C1 segment of cervical spinal cord (tissue), 14 donors: ENCODE measurements around the gene RAB11A.

Source experiments
- DNase-seq, 14 donors: peaks; one replicate each; lab custom pipeline; 2025; lab: John Stamatoyannopoulos, UW

The RAB11A gene

GRCh38 chr15:65885668-65886218 is 16.5 kb downstream of the RAB11A start:
- DNase-seq = no peak

GRCh38 chr15:65887565-65887964 is 18.3 kb downstream of the RAB11A start:
- no peak for DNase-seq

- no peak for DNase-seq
These were observed 19.7 kb downstream of the RAB11A start for GRCh38 chr15:65888981-65889380.

GRCh38 chr15:65893060-65893459 is 23.8 kb downstream of the RAB11A start:
- no peak for DNase-seq

- DNase-seq = no peak
These were observed 26.9 kb downstream of the RAB11A start for GRCh38 chr15:65896236-65896635.

- no peak for DNase-seq
These were observed 31.2 kb downstream of the RAB11A start for GRCh38 chr15:65900488-65900887.

GRCh38 chr15:65901336-65901735 is 32.0 kb downstream of the RAB11A start:
- DNase-seq = no peak

- DNase-seq = no peak
These were observed 32.5 kb downstream of the RAB11A start for GRCh38 chr15:65901836-65902235.

- peak in 2 of 14 donors; percentile 19 to 21 for DNase-seq
These were observed 33.1 kb downstream of the RAB11A start for GRCh38 chr15:65902373-65902772.

GRCh38 chr15:65903296-65904073 is 34.2 kb downstream of the RAB11A start:
- DNase-seq = no peak

- DNase-seq = no peak
These were observed 35.0 kb downstream of the RAB11A start for GRCh38 chr15:65904301-65904700.

GRCh38 chr15:65906396-65906795 is 37.1 kb downstream of the RAB11A start:
- no peak for DNase-seq

- no peak for DNase-seq
These were observed 38.4 kb downstream of the RAB11A start for GRCh38 chr15:65907661-65908060.

GRCh38 chr15:65908876-65909275 is 39.6 kb downstream of the RAB11A start:
- DNase-seq = no peak

- no peak for DNase-seq
These were observed 40.5 kb downstream of the RAB11A start for GRCh38 chr15:65909831-65910230.

GRCh38 chr15:65910341-65910740 is 41.0 kb downstream of the RAB11A start:
- DNase-seq = no peak

GRCh38 chr15:65912235-65912634 is 42.9 kb downstream of the RAB11A start:
- no peak for DNase-seq

GRCh38 chr15:65913631-65914199 is 44.4 kb downstream of the RAB11A start:
- no peak for DNase-seq

GRCh38 chr15:65914386-65914785 is 45.1 kb downstream of the RAB11A start:
- DNase-seq = no peak

- peak in 1 of 14 donors; percentile 13 for DNase-seq
These were observed 46.0 kb downstream of the RAB11A start for GRCh38 chr15:65914981-65915925.

GRCh38 chr15:65916041-65916663 is 46.9 kb downstream of the RAB11A start:
- no peak for DNase-seq
